Neural progenitor cell (in vitro differentiated cells): ENCODE data around the gene UACA. TPM values are rescaled to one million over a fixed set of nuclear protein-coding genes. Genes with fewer than 3 reads are reported as not detected.

Experiments used
- DNase-seq: peaks from one replicate; pipeline ENCODE4 v3.0.0-alpha.2; 2016; ENCODE audit warnings: low spot score
- H2AFZ ChIP-seq: fragments of 200-600 bp; sonication (generic); replicated peaks from 2 replicates; pipeline ENCODE4 v1.6.1; 2016; ENCODE audit warnings: antibody characterized with exemption
- H3F3A ChIP-seq: fragments of 200-600 bp; sonication (generic); 2 replicates; pipeline ENCODE4 v1.6.1; 2016; ENCODE audit warnings: antibody characterized with exemption, low read depth
- H3K27ac ChIP-seq: fragments of 200-600 bp; sonication (generic); 2 replicates; pipeline ENCODE4 v1.5.1; 2016; ENCODE audit warnings: mild to moderate bottlenecking
- H3K27me3 ChIP-seq: fragments of 200-600 bp; sonication (generic); 2 replicates; pipeline ENCODE4 v1.6.1; 2016; ENCODE audit warnings: mild to moderate bottlenecking, moderate library complexity
- H3K36me3 ChIP-seq: fragments of 200-600 bp; sonication (generic); 2 replicates; pipeline ENCODE4 v1.5.1; 2016
- H3K4me1 ChIP-seq: fragments of 200-600 bp; sonication (generic); 2 replicates; pipeline ENCODE4 v1.6.1; 2016; ENCODE audit warnings: mixed run types
- H3K4me2 ChIP-seq: fragments of 200-600 bp; sonication (generic); 2 replicates; pipeline ENCODE4 v1.6.1; 2016
- H3K4me3 ChIP-seq: fragments of 200-600 bp; sonication (generic); 2 replicates; pipeline ENCODE4 v1.5.1; 2016
- H3K79me2 ChIP-seq: fragments of 200-600 bp; sonication (generic); 2 replicates; pipeline ENCODE4 v1.6.1; 2016; ENCODE audit warnings: low read depth
- H3K9ac ChIP-seq: fragments of 200-600 bp; sonication (generic); 2 replicates; pipeline ENCODE4 v1.6.1; 2016
- H3K9me3 ChIP-seq: fragments of 200-600 bp; sonication (generic); 2 replicates; pipeline ENCODE4 v1.5.1; 2016; ENCODE audit warnings: low read depth
- H4K20me1 ChIP-seq: fragments of 200-600 bp; sonication (generic); 2 replicates; pipeline ENCODE4 v1.6.1; 2016; ENCODE audit warnings: low read depth
- H3K27ac Mint-ChIP-seq: 3 replicates; pipeline ENCODE4 v1.8.0; 2021; ENCODE audit warnings: mixed read lengths
- H3K27me3 Mint-ChIP-seq: 2 replicates; pipeline ENCODE4 v1.8.0; 2022; ENCODE audit warnings: low read depth, mild to moderate bottlenecking, inconsistent platforms, moderate library complexity, mixed read lengths; ENCODE audit not compliant: insufficient read depth
- H3K36me3 Mint-ChIP-seq: 3 replicates; pipeline ENCODE4 v1.8.0; 2021; ENCODE audit warnings: mixed read lengths
- H3K4me1 Mint-ChIP-seq: 3 replicates; pipeline ENCODE4 v1.8.0; 2021; ENCODE audit warnings: mixed read lengths
- H3K4me3 Mint-ChIP-seq: 3 replicates; pipeline ENCODE4 v1.8.0; 2021; ENCODE audit warnings: mild to moderate bottlenecking, moderate library complexity, mixed read lengths
- H3K9me3 Mint-ChIP-seq: 3 replicates; pipeline ENCODE4 v1.8.0; 2020; ENCODE audit warnings: mixed read lengths
- CTCF ChIP-seq: fragments of 200-600 bp; sonication (generic); IDR thresholded peaks from 2 replicates; pipeline ENCODE4 v1.5.1; 2017; ENCODE audit warnings: antibody characterized with exemption, mild to moderate bottlenecking
- EZH2 ChIP-seq: fragments of 200-600 bp; sonication (generic); IDR thresholded peaks from 2 replicates; pipeline ENCODE4 v1.6.1; 2017; ENCODE audit warnings: antibody characterized with exemption, mild to moderate bottlenecking, moderate library complexity
- EZH2phosphoT487 ChIP-seq: fragments of 200-600 bp; sonication (generic); IDR thresholded peaks from 2 replicates; pipeline ENCODE4 v1.6.1; 2017; ENCODE audit warnings: antibody characterized with exemption
- total RNA-seq: library from RNA; depleted of rRNA; stranded (reverse); fragments of >200 nt; gene quantifications from 2 replicates; pipeline ENCODE4 v1.2.3, GENCODE V29; 2015; ENCODE audit warnings: low replicate concordance

UACA gene
- total RNA-seq, 1 donor from 2014 or later: 70.0 TPM

GRCh38 chr15:70729164-70729563 is 34.2 kb downstream of the UACA start:
- Mint-ChIP-seq H3K4me3 (no peak overlapping the region), H3K4me1 (peaks cover 9% of the 10 kb centered on the region), H3K9me3 (peaks cover 3% of the 10 kb centered on the region), H3K27me3 (no peaks in the 10 kb centered on the region), H3K27ac (no peak overlapping the region), H3K36me3 (no peaks in the 10 kb centered on the region)
- Histone ChIP-seq H3F3A (peaks cover 5% of the 10 kb centered on the region), H4K20me1 (no peaks in the 10 kb centered on the region), H3K79me2 (peaks cover 19% of the 10 kb centered on the region), H3K9ac (no peak overlapping the region), H3K27ac (no peak overlapping the region), H3K4me3 (no peak overlapping the region), H3K27me3 (no peaks in the 10 kb centered on the region), H2AFZ (no peak overlapping the region), H3K9me3 (no peaks in the 10 kb centered on the region), H3K4me2 (no peak overlapping the region), H3K36me3 (no peaks in the 10 kb centered on the region), H3K4me1 (peaks cover 18% of the 10 kb centered on the region)
- DNase-seq: no peak
- no peak for TF ChIP-seq EZH2
- no peak for TF ChIP-seq CTCF
- TF ChIP-seq EZH2phosphoT487: no peak

DNA sequence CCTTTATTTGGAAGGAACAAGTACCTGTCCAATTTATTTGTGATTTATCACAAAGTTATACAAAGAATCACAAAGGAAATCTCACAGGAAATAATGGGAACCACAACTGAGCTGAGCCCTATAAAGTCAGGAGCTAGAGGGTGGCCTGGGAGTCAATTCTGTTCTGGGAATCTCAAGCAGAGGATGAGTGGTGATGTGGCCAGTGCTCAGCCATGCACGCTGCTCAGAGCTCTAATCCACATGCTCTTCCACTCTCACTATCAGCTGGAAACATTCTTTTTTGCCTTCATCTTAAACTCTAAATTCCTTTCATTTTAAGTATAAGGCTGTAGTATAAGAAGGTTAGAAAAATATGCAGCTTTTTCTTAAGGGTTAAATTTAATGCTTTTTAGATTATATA is 36.6 kb downstream of the UACA start:
- Histone ChIP-seq H3K9me3 (no peaks in the 10 kb centered on the region), H3K4me1 (peaks cover 18% of the 10 kb centered on the region), H3K9ac (no peak overlapping the region), H2AFZ (no peak overlapping the region), H3K4me2 (peak overlapping the region; percentile 37), H4K20me1 (no peaks in the 10 kb centered on the region), H3F3A (peaks cover 5% of the 10 kb centered on the region), H3K79me2 (peaks cover 27% of the 10 kb centered on the region), H3K27ac (no peak overlapping the region), H3K27me3 (no peaks in the 10 kb centered on the region), H3K36me3 (no peaks in the 10 kb centered on the region), H3K4me3 (no peak overlapping the region)
- peaks cover 3% of the 10 kb centered on the region for H3K9me3 Mint-ChIP-seq
- H3K27ac Mint-ChIP-seq: peak overlapping the region; percentile 68
- no peaks in the 10 kb centered on the region for H3K36me3 Mint-ChIP-seq
- TF ChIP-seq EZH2 (no peak), EZH2phosphoT487 (no peak), CTCF (no peak)
- no peaks in the 10 kb centered on the region for H3K27me3 Mint-ChIP-seq
- DNase-seq: peak; percentile 76
- H3K4me1 Mint-ChIP-seq: peaks cover 13% of the 10 kb centered on the region
- no peak overlapping the region for H3K4me3 Mint-ChIP-seq

- no peaks in the 10 kb centered on the region for H3K9me3 ChIP-seq
- no peak for TF ChIP-seq EZH2phosphoT487
- no peak for TF ChIP-seq EZH2
- TF ChIP-seq CTCF: no peak
- peaks cover 5% of the 10 kb centered on the region for H3F3A ChIP-seq
- H3K9ac ChIP-seq: no peak overlapping the region
- H3K79me2 ChIP-seq: peaks cover 26% of the 10 kb centered on the region
- no peaks in the 10 kb centered on the region for H4K20me1 ChIP-seq
- H3K27ac ChIP-seq: no peak overlapping the region
- no peaks in the 10 kb centered on the region for H3K27me3 Mint-ChIP-seq
- H3K27me3 ChIP-seq: no peaks in the 10 kb centered on the region
- no peak for DNase-seq
- H2AFZ ChIP-seq: no peak overlapping the region
- H3K36me3 Mint-ChIP-seq: no peaks in the 10 kb centered on the region
- no peak overlapping the region for H3K4me3 ChIP-seq
- peaks cover 13% of the 10 kb centered on the region for H3K4me1 Mint-ChIP-seq
- H3K27ac Mint-ChIP-seq: no peak overlapping the region
- H3K36me3 ChIP-seq: no peaks in the 10 kb centered on the region
- H3K9me3 Mint-ChIP-seq: no peaks in the 10 kb centered on the region
- H3K4me1 ChIP-seq: peaks cover 18% of the 10 kb centered on the region
- no peak overlapping the region for H3K4me3 Mint-ChIP-seq
- no peak overlapping the region for H3K4me2 ChIP-seq
Measured at GRCh38 chr15:70723927-70724326, 39.4 kb downstream of the UACA start.

GRCh38 chr15:70723122-70723422 is 40.3 kb downstream of the UACA start:
- Histone ChIP-seq H2AFZ (no peak overlapping the region), H3K9me3 (no peaks in the 10 kb centered on the region), H3K4me2 (no peak overlapping the region), H3K79me2 (peaks cover 20% of the 10 kb centered on the region), H3F3A (peaks cover 5% of the 10 kb centered on the region), H3K36me3 (no peaks in the 10 kb centered on the region), H3K4me1 (peaks cover 18% of the 10 kb centered on the region), H3K27me3 (no peaks in the 10 kb centered on the region), H3K9ac (no peak overlapping the region), H3K27ac (no peak overlapping the region), H3K4me3 (no peak overlapping the region), H4K20me1 (no peaks in the 10 kb centered on the region)
- no peak for TF ChIP-seq EZH2phosphoT487
- no peak for TF ChIP-seq EZH2
- no peak for TF ChIP-seq CTCF
- no peak for DNase-seq
- Mint-ChIP-seq H3K4me3 (no peak overlapping the region), H3K9me3 (no peaks in the 10 kb centered on the region), H3K27ac (no peak overlapping the region), H3K4me1 (peaks cover 13% of the 10 kb centered on the region), H3K27me3 (no peaks in the 10 kb centered on the region), H3K36me3 (no peaks in the 10 kb centered on the region)
